HCT116 (cell line): Measurements from ENCODE around the gene S100G.

Experiments
- CBX3 ChIP-seq: IDR thresholded peaks from 2 replicates; pipeline ENCODE4 v1.6.1; 2012; ENCODE audit warnings: low read depth
- POLR2AphosphoS5 ChIP-seq: IDR thresholded peaks from 2 replicates; pipeline ENCODE4 v1.6.1; 2011; ENCODE audit warnings: mild to moderate bottlenecking, low read depth, low read length, moderate library complexity
- TF ChIP-seq, protein P1 (sequence below), 3 experiments: fragments of 200-600 bp in 1 of 3; sonication (generic) in 1 of 3; IDR thresholded peaks in 2 of 3; conservative IDR thresholded peaks in 1 of 3; 2 replicates each; pipeline ENCODE4 v1.5.1; 2012 to 2017; ENCODE audit warnings: low read depth in 2 of 3, low read length in 2 of 3, antibody characterized with exemption in 1 of 3, borderline replicate concordance in 1 of 3, control low read depth in 1 of 3, mild to moderate bottlenecking in 1 of 3, mixed read lengths in 1 of 3, mixed run types in 1 of 3, moderate library complexity in 1 of 3; ENCODE audit not compliant: insufficient read depth in 1 of 3

- TF ChIP-seq CBX3 (no peak), POLR2AphosphoS5 (no peak)
- TF ChIP-seq, protein P1, sequence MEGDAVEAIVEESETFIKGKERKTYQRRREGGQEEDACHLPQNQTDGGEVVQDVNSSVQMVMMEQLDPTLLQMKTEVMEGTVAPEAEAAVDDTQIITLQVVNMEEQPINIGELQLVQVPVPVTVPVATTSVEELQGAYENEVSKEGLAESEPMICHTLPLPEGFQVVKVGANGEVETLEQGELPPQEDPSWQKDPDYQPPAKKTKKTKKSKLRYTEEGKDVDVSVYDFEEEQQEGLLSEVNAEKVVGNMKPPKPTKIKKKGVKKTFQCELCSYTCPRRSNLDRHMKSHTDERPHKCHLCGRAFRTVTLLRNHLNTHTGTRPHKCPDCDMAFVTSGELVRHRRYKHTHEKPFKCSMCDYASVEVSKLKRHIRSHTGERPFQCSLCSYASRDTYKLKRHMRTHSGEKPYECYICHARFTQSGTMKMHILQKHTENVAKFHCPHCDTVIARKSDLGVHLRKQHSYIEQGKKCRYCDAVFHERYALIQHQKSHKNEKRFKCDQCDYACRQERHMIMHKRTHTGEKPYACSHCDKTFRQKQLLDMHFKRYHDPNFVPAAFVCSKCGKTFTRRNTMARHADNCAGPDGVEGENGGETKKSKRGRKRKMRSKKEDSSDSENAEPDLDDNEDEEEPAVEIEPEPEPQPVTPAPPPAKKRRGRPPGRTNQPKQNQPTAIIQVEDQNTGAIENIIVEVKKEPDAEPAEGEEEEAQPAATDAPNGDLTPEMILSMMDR (IDR thresholded peaks at IDR 0.05 in 2 of 3, conservative IDR thresholded peaks at IDR 0.05 in 1 of 3; ENCODE audit: borderline replicate concordance in 1 of 3, insufficient read depth in 1 of 3, low read depth in 2 of 3, low read length in 2 of 3), result no peak
These were observed 8.3 kb downstream of the S100G start for GRCh38 chrX:16658284-16658683.
